GM12874 (cell line): Measurements from ENCODE around the gene PITX1.

Source experiments
- CTCF ChIP-seq: IDR thresholded peaks from 2 replicates; pipeline ENCODE4 v1.5.1; 2011; ENCODE audit warnings: low read depth, mild to moderate bottlenecking, control low read depth, low read length, moderate library complexity; ENCODE audit not compliant: insufficient read depth

The PITX1 gene

DNA sequence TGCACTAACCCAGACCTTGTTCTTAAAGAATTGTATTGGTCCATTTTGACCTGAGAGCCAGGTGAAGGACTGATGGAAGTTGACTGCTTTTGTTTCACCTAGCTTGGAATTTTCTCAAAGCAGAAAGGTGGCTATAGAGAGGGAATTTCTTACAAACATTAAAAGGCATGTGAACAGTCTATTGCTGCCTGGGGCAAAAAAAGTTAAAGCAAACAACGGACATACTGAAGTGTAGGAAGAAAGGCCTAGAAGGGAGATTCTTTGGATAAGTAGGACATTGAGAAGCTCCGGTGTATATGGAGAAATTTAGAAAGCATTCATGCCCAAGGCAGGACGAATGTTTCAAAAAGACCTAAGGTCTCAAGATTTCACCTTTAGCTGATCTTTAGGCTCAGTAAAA is 54.6 kb downstream of the PITX1 start:
- TF ChIP-seq CTCF, result no peak
